Liver (tissue), 4 donors: ENCODE results near the gene ITIH5. TPM values are rescaled to one million over a fixed set of nuclear protein-coding genes. Genes with fewer than 3 reads are reported as not detected.

Experiments used
- polyA plus RNA-seq, 2 donors: library from polyadenylated mRNA; stranded (reverse) in 1 of 2; unstranded in 1 of 2; fragments of 200-250 nt in 1 of 2; fragments of >200 nt in 1 of 2; fragmentation: Nextera tagmentation in 1 of 2; extraction: Ambion mirVana in 1 of 2; gene quantifications; one replicate each; pipeline versions ENCODE4 v1.2.1 to v1.2.3, GENCODE V29; 2013 to 2015
- total RNA-seq, 2 donors: library from RNA; depleted of rRNA; stranded (reverse); fragments of >200 nt; gene quantifications; one replicate each; pipeline ENCODE4 v1.2.3, GENCODE V29; 2014
- donor health status: healthy.
- donor health status: healthy.
- donor health status: healthy.

The ITIH5 gene
- total and polyA plus RNA-seq, 4 donors: 0.60 to 1.3 (median 0.98) TPM

Other genes with a start within 250 kb of the ITIH5 start
- gene ITIH2, start 36.4 kb upstream of the ITIH5 start, total RNA-seq: 1,000 to 10,000 TPM in 1 of 2 donors, 100 to 1,000 TPM in 1; 598 to 1,345 TPM
- gene ITIH2, start 36.4 kb upstream of the ITIH5 start, polyA plus RNA-seq: 100 to 1,000 TPM; 261 to 467 TPM
- 1 to 10 TPM; 2.5 to 3.8 TPM for gene KIN, start 121.0 kb upstream of the ITIH5 start, total RNA-seq
- gene KIN, start 121.0 kb upstream of the ITIH5 start, polyA plus RNA-seq: 1 to 10 TPM; 2.4 to 3.8 TPM
- 100 to 1,000 TPM; 133 to 201 TPM for gene ATP5F1C, start 121.2 kb upstream of the ITIH5 start, total RNA-seq
- 100 to 1,000 TPM; 208 to 262 TPM for gene ATP5F1C, start 121.2 kb upstream of the ITIH5 start, polyA plus RNA-seq
- 1 to 10 TPM; 1.9 TPM for gene TAF3, start 151.5 kb upstream of the ITIH5 start, total RNA-seq
- 1 to 10 TPM; 1.5 to 3.6 TPM for gene TAF3, start 151.5 kb upstream of the ITIH5 start, polyA plus RNA-seq